ENCODE results near the gene PRCP. TPM values are rescaled to one million over a fixed set of nuclear protein-coding genes. Genes with fewer than 3 reads are reported as not detected.

Gene PRCP
- total and polyA plus RNA-seq, 5 donors from 2014 or later, result 19.7 to 41.9 (median 27.9) TPM

DNA sequence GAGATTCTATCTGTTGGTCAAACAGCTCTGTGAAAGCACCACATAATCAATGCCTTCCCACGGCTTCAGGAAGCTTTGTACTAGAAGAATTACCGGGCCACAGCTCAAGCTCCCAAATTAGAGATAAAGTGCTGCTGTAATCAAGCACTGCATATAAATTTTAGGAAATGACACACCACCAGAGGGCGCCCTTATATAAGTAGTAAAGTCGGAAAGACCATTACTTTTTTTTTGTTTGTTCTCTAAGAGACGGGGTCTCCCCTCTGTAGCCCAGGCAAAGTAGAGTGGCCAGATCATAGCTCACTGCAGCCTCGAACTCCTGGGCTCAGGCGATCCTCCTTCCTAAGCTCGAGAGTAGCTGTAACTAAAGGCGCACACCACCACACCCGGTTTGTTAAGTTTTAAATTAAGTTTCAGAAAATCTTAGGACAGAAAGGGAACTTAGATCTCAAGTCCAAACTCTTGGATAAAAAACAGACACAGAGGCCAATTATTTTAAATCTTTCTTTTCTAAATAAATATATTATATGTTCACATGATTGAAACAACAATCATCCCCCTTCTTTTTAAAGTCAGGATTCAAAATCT is 32.6 kb downstream of the PRCP start:
- Histone ChIP-seq H3K27ac (ENCODE audit: insufficient read depth, low read length, poor library complexity, severe bottlenecking) (no peak overlapping the region), H3K4me1 (ENCODE audit: control insufficient read depth, insufficient read depth, low read length, poor library complexity, severe bottlenecking) (peaks cover 6% of the 10 kb centered on the region), H3K4me3 (ENCODE audit: low read depth, low read length) (peak overlapping the region; percentile 8), H3K36me3 (ENCODE audit: control insufficient read depth, insufficient read depth, low read length) (no peaks in the 10 kb centered on the region), H3K27me3 (ENCODE audit: control insufficient read depth, insufficient read depth, low read length) (no peaks in the 10 kb centered on the region), H3K9me3 (ENCODE audit: control insufficient read depth in 2 of 2, low read length in 2 of 2) (no peaks in the 10 kb centered on the region)
- Mint-ChIP-seq H3K36me3 (no peaks in the 10 kb centered on the region), H3K9me3 (peaks cover 0 to under 1% (median 0%) of the 10 kb centered on the region in 7 donors), H3K4me3 (no peak overlapping the region), H3K27ac (peak overlapping the region in 1 of 3 donors; percentile 58), H3K4me1 (peaks cover 8 to 15% (median 9%) of the 10 kb centered on the region in 4 donors), H3K27me3 (peaks cover 7% of the 10 kb centered on the region)
- ATAC-seq (ENCODE audit: low read depth in 2 of 2) (peak in 1 of 2 donors; percentile 34), DNase-seq (peak; percentile 60 to 83 (median 71))

- H3K27ac ChIP-seq (ENCODE audit: insufficient read depth, low read length, poor library complexity, severe bottlenecking), result no peak overlapping the region
- no peaks in the 10 kb centered on the region for H3K9me3 Mint-ChIP-seq
- H3K4me1 ChIP-seq (ENCODE audit: control insufficient read depth, insufficient read depth, low read length, poor library complexity, severe bottlenecking), result peaks cover 5% of the 10 kb centered on the region
- H3K9me3 ChIP-seq (ENCODE audit: control insufficient read depth in 2 of 2, low read length in 2 of 2), result no peaks in the 10 kb centered on the region
- peaks cover 6 to 13% (median 9%) of the 10 kb centered on the region in 4 donors for H3K4me1 Mint-ChIP-seq
- no peaks in the 10 kb centered on the region for H3K27me3 ChIP-seq (ENCODE audit: control insufficient read depth, insufficient read depth, low read length)
- H3K36me3 Mint-ChIP-seq, result no peaks in the 10 kb centered on the region
- H3K27ac Mint-ChIP-seq, result no peak overlapping the region
- ATAC-seq (ENCODE audit: low read depth in 2 of 2) (no peak), DNase-seq (no peak)
- no peak overlapping the region for H3K4me3 Mint-ChIP-seq
- no peak overlapping the region for H3K4me3 ChIP-seq (ENCODE audit: low read depth, low read length)
- H3K27me3 Mint-ChIP-seq, result peaks cover 7% of the 10 kb centered on the region
- H3K36me3 ChIP-seq (ENCODE audit: control insufficient read depth, insufficient read depth, low read length), result no peaks in the 10 kb centered on the region
Observed at GRCh38 chr11:82865841-82866240, 34.4 kb downstream of the PRCP start.

- H3K9me3 ChIP-seq (ENCODE audit: control insufficient read depth in 2 of 2, low read length in 2 of 2), result no peaks in the 10 kb centered on the region
- H3K4me1 Mint-ChIP-seq, result peaks cover 6 to 10% (median 7%) of the 10 kb centered on the region in 4 donors
- no peak overlapping the region for H3K4me3 ChIP-seq (ENCODE audit: low read depth, low read length)
- H3K36me3 ChIP-seq (ENCODE audit: control insufficient read depth, insufficient read depth, low read length), result no peaks in the 10 kb centered on the region
- H3K4me3 Mint-ChIP-seq, result no peak overlapping the region
- H3K9me3 Mint-ChIP-seq, result no peaks in the 10 kb centered on the region
- peaks cover 5% of the 10 kb centered on the region for H3K4me1 ChIP-seq (ENCODE audit: control insufficient read depth, insufficient read depth, low read length, poor library complexity, severe bottlenecking)
- ATAC-seq (ENCODE audit: low read depth in 2 of 2), result no peak
- H3K27ac Mint-ChIP-seq, result no peak overlapping the region
- peak in 1 of 3 donors; percentile 20 for DNase-seq
- no peaks in the 10 kb centered on the region for H3K36me3 Mint-ChIP-seq
- peaks cover 7% of the 10 kb centered on the region for H3K27me3 Mint-ChIP-seq
- H3K27me3 ChIP-seq (ENCODE audit: control insufficient read depth, insufficient read depth, low read length), result no peaks in the 10 kb centered on the region
- H3K27ac ChIP-seq (ENCODE audit: insufficient read depth, low read length, poor library complexity, severe bottlenecking), result no peak overlapping the region
Observed at GRCh38 chr11:82864268-82864667, 36.0 kb downstream of the PRCP start.

- ATAC-seq (ENCODE audit: low read depth in 2 of 2) (no peak), DNase-seq (no peak)
- Histone ChIP-seq H3K4me3 (ENCODE audit: low read depth, low read length) (no peak overlapping the region), H3K36me3 (ENCODE audit: control insufficient read depth, insufficient read depth, low read length) (no peaks in the 10 kb centered on the region), H3K27me3 (ENCODE audit: control insufficient read depth, insufficient read depth, low read length) (no peaks in the 10 kb centered on the region), H3K27ac (ENCODE audit: insufficient read depth, low read length, poor library complexity, severe bottlenecking) (no peak overlapping the region), H3K9me3 (ENCODE audit: control insufficient read depth in 2 of 2, low read length in 2 of 2) (no peaks in the 10 kb centered on the region), H3K4me1 (ENCODE audit: control insufficient read depth, insufficient read depth, low read length, poor library complexity, severe bottlenecking) (peaks cover 5% of the 10 kb centered on the region)
- Mint-ChIP-seq H3K27me3 (peaks cover 7% of the 10 kb centered on the region), H3K4me3 (no peak overlapping the region), H3K27ac (no peak overlapping the region), H3K4me1 (peaks cover 6 to 10% (median 7%) of the 10 kb centered on the region in 4 donors), H3K9me3 (no peaks in the 10 kb centered on the region), H3K36me3 (peaks cover 3% of the 10 kb centered on the region)
Observed at GRCh38 chr11:82863209-82863608, 37.0 kb downstream of the PRCP start.

DNA sequence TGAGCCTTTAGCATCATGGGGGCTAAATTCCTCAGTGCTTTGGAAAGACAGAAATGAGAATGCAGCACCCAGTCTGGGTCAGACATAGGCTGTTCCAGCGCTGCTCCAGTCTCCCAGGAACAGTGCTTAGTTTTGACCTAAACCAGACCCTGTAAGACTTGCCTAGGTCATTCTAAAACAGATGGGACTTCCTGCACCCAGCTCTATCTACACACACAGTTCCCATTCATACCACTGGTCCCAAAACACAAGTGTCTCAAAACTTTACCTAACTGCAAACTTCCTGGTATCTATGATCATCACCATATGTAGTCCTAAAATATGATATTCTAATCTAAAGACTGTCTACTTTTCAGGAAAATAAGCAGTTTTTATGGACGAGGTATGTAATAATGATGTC is 37.9 kb downstream of the PRCP start:
- peaks cover 9% of the 10 kb centered on the region for H3K36me3 Mint-ChIP-seq
- H3K27ac Mint-ChIP-seq, result no peak overlapping the region
- Histone ChIP-seq H3K27me3 (ENCODE audit: control insufficient read depth, insufficient read depth, low read length) (no peaks in the 10 kb centered on the region), H3K4me3 (ENCODE audit: low read depth, low read length) (no peak overlapping the region), H3K36me3 (ENCODE audit: control insufficient read depth, insufficient read depth, low read length) (no peaks in the 10 kb centered on the region), H3K9me3 (ENCODE audit: control insufficient read depth in 2 of 2, low read length in 2 of 2) (no peaks in the 10 kb centered on the region), H3K4me1 (ENCODE audit: control insufficient read depth, insufficient read depth, low read length, poor library complexity, severe bottlenecking) (peaks cover 2% of the 10 kb centered on the region), H3K27ac (ENCODE audit: insufficient read depth, low read length, poor library complexity, severe bottlenecking) (no peak overlapping the region)
- peaks cover 2% of the 10 kb centered on the region for H3K27me3 Mint-ChIP-seq
- no peak for DNase-seq
- H3K4me1 Mint-ChIP-seq, result peaks cover 2 to 6% (median 2%) of the 10 kb centered on the region in 4 donors
- no peak for ATAC-seq (ENCODE audit: low read depth in 2 of 2)
- H3K4me3 Mint-ChIP-seq, result no peak overlapping the region
- no peaks in the 10 kb centered on the region for H3K9me3 Mint-ChIP-seq

- H3K27ac Mint-ChIP-seq, result no peak overlapping the region
- DNase-seq (no peak), ATAC-seq (ENCODE audit: low read depth in 2 of 2) (no peak)
- Histone ChIP-seq H3K4me1 (ENCODE audit: control insufficient read depth, insufficient read depth, low read length, poor library complexity, severe bottlenecking) (no peaks in the 10 kb centered on the region), H3K27me3 (ENCODE audit: control insufficient read depth, insufficient read depth, low read length) (no peaks in the 10 kb centered on the region), H3K36me3 (ENCODE audit: control insufficient read depth, insufficient read depth, low read length) (no peaks in the 10 kb centered on the region), H3K9me3 (ENCODE audit: control insufficient read depth in 2 of 2, low read length in 2 of 2) (no peaks in the 10 kb centered on the region), H3K4me3 (ENCODE audit: low read depth, low read length) (no peak overlapping the region), H3K27ac (ENCODE audit: insufficient read depth, low read length, poor library complexity, severe bottlenecking) (no peak overlapping the region)
- peaks cover 0 to 4% (median 0%) of the 10 kb centered on the region in 4 donors for H3K4me1 Mint-ChIP-seq
- no peaks in the 10 kb centered on the region for H3K9me3 Mint-ChIP-seq
- peaks cover 14% of the 10 kb centered on the region for H3K36me3 Mint-ChIP-seq
- H3K4me3 Mint-ChIP-seq, result no peak overlapping the region
- H3K27me3 Mint-ChIP-seq, result no peaks in the 10 kb centered on the region
Observed at GRCh38 chr11:82859750-82860149, 40.5 kb downstream of the PRCP start.

DNA sequence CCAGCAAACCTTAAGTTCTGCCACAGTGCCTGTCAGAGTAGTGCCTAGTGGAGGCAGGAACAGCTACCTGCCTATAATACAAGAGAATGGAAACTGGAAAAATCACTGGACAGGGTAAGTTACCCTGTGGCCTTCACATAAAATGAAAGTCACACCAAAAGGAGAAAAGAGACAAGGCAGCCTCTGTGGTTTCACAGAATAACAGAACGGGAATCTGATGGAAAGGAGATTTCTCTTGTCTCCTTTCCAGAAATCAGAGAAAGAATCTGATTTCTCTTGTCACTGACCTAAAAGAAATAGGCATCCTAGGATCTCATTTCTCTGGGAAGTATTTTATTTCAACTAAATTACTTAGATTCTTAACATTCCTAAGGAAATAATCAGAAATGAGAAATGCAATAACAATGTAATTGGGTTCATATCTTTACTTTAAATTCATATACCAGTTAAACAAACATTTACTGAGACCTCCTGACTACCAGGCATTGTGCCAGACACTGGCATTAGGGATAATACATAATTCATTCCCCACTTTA is 41.6 kb downstream of the PRCP start:
- Histone ChIP-seq H3K9me3 (ENCODE audit: control insufficient read depth in 2 of 2, low read length in 2 of 2) (no peaks in the 10 kb centered on the region), H3K4me1 (ENCODE audit: control insufficient read depth, insufficient read depth, low read length, poor library complexity, severe bottlenecking) (no peaks in the 10 kb centered on the region), H3K36me3 (ENCODE audit: control insufficient read depth, insufficient read depth, low read length) (no peaks in the 10 kb centered on the region), H3K27me3 (ENCODE audit: control insufficient read depth, insufficient read depth, low read length) (no peaks in the 10 kb centered on the region), H3K27ac (ENCODE audit: insufficient read depth, low read length, poor library complexity, severe bottlenecking) (no peak overlapping the region), H3K4me3 (ENCODE audit: low read depth, low read length) (no peak overlapping the region)
- DNase-seq, result no peak
- H3K4me1 Mint-ChIP-seq, result peaks cover 0 to 9% (median 0%) of the 10 kb centered on the region in 4 donors
- no peak overlapping the region for H3K4me3 Mint-ChIP-seq
- no peak for ATAC-seq (ENCODE audit: low read depth in 2 of 2)
- no peaks in the 10 kb centered on the region for H3K9me3 Mint-ChIP-seq
- no peaks in the 10 kb centered on the region for H3K27me3 Mint-ChIP-seq
- H3K27ac Mint-ChIP-seq, result no peak overlapping the region
- peaks cover 18% of the 10 kb centered on the region for H3K36me3 Mint-ChIP-seq

GRCh38 chr11:82858133-82858532 is 42.1 kb downstream of the PRCP start:
- Mint-ChIP-seq H3K27ac (no peak overlapping the region), H3K4me1 (peaks cover 0 to 11% (median 0%) of the 10 kb centered on the region in 4 donors), H3K36me3 (peaks cover 22% of the 10 kb centered on the region), H3K27me3 (no peaks in the 10 kb centered on the region), H3K9me3 (no peaks in the 10 kb centered on the region), H3K4me3 (no peak overlapping the region)
- ATAC-seq (ENCODE audit: low read depth in 2 of 2), result no peak
- Histone ChIP-seq H3K4me3 (ENCODE audit: low read depth, low read length) (no peak overlapping the region), H3K36me3 (ENCODE audit: control insufficient read depth, insufficient read depth, low read length) (no peaks in the 10 kb centered on the region), H3K27me3 (ENCODE audit: control insufficient read depth, insufficient read depth, low read length) (no peaks in the 10 kb centered on the region), H3K4me1 (ENCODE audit: control insufficient read depth, insufficient read depth, low read length, poor library complexity, severe bottlenecking) (no peaks in the 10 kb centered on the region), H3K27ac (ENCODE audit: insufficient read depth, low read length, poor library complexity, severe bottlenecking) (no peak overlapping the region), H3K9me3 (ENCODE audit: control insufficient read depth in 2 of 2, low read length in 2 of 2) (no peaks in the 10 kb centered on the region)
- DNase-seq, result no peak
